ENCODE data around the gene MYO9B. TPM values are rescaled to one million over a fixed set of nuclear protein-coding genes. Genes with fewer than 3 reads are reported as not detected.

MYO9B gene
- polyA plus RNA-seq, 1 donor (not counting 4 experiments of a cell fraction or from before 2014, with no cell fraction given), result 14.3 TPM

GRCh38 chr19:17145546-17146497 is 70.2 kb downstream of the MYO9B start:
- Histone ChIP-seq H3K9me1 (ENCODE audit: control insufficient read depth, extremely low read depth, insufficient read depth, low read length) (no peaks in the 10 kb centered on the region), H3K9ac (ENCODE audit: control insufficient read depth, extremely low read depth, insufficient read depth, low read length) (no peak overlapping the region), H3K9me3 (ENCODE audit: control insufficient read depth, low read depth, low read length) (no peaks in the 10 kb centered on the region), H2AFZ (ENCODE audit: control insufficient read depth, low read length) (no peak overlapping the region), H4K20me1 (ENCODE audit: control insufficient read depth, extremely low read depth, insufficient read depth, low read length) (no peaks in the 10 kb centered on the region), H3K36me3 (ENCODE audit: control insufficient read depth in 2 of 2, extremely low read depth in 1 of 2, insufficient read depth in 2 of 2, low read length in 2 of 2) (peaks cover 6 to 10% of the 10 kb centered on the region in 2 experiments), H3K4me1 (ENCODE audit: control insufficient read depth, extremely low read depth, insufficient read depth, low read length) (peaks cover 3% of the 10 kb centered on the region), H3K27me3 (ENCODE audit: control insufficient read depth, extremely low read depth, insufficient read depth, low read length) (no peaks in the 10 kb centered on the region), H3K27ac (ENCODE audit: control insufficient read depth, insufficient read depth, low read length) (no peak overlapping the region), H3K79me2 (ENCODE audit: control insufficient read depth, insufficient read depth, low read length) (no peaks in the 10 kb centered on the region), H3K4me3 (ENCODE audit: control insufficient read depth in 2 of 3, extremely low read depth in 1 of 3, insufficient read depth in 2 of 3, low read depth in 1 of 3, low read length in 3 of 3) (no peak overlapping the region), H3K4me2 (ENCODE audit: control insufficient read depth, extremely low read depth, insufficient read depth, low read depth, low read length) (no peak overlapping the region)
- no peak for FAIRE-seq
- dilution Hi-C loops (cut with MboI; ENCODE audit: extremely low pct_ligation_motif_present, low sequenced_read_pairs), result no loop called here
- TF ChIP-seq EZH2 (IDR thresholded peaks at IDR 0.05; ENCODE audit: low read length) (no peak), CTCF (optimal IDR thresholded peaks at IDR 0.05 in 1 of 3, IDR thresholded peaks at IDR 0.05 in 1 of 3, conservative IDR thresholded peaks at IDR 0.05 in 1 of 3; ENCODE audit: extremely low read depth in 1 of 3, insufficient read depth in 2 of 3, low read length in 3 of 3) (no peak)
- no peak for DNase-seq (ENCODE audit: low read depth, low spot score)

GRCh38 chr19:17148130-17148529 is 72.6 kb downstream of the MYO9B start:
- dilution Hi-C loops (cut with MboI; ENCODE audit: extremely low pct_ligation_motif_present, low sequenced_read_pairs), result no loop called here
- DNase-seq (ENCODE audit: low read depth, low spot score) (no peak), FAIRE-seq (no peak)
- TF ChIP-seq CTCF (optimal IDR thresholded peaks at IDR 0.05 in 1 of 3, IDR thresholded peaks at IDR 0.05 in 1 of 3, conservative IDR thresholded peaks at IDR 0.05 in 1 of 3; ENCODE audit: extremely low read depth in 1 of 3, insufficient read depth in 2 of 3, low read length in 3 of 3) (no peak), EZH2 (IDR thresholded peaks at IDR 0.05; ENCODE audit: low read length) (no peak)
- H3K36me3 ChIP-seq (ENCODE audit: control insufficient read depth in 2 of 2, extremely low read depth in 1 of 2, insufficient read depth in 2 of 2, low read length in 2 of 2), result peaks cover 5 to 17% of the 10 kb centered on the region in 2 experiments
- H3K9ac ChIP-seq (ENCODE audit: control insufficient read depth, extremely low read depth, insufficient read depth, low read length), result no peak overlapping the region
- no peak overlapping the region for H3K4me3 ChIP-seq (ENCODE audit: control insufficient read depth in 2 of 3, extremely low read depth in 1 of 3, insufficient read depth in 2 of 3, low read depth in 1 of 3, low read length in 3 of 3)
- H3K9me3 ChIP-seq (ENCODE audit: control insufficient read depth, low read depth, low read length), result no peaks in the 10 kb centered on the region
- no peaks in the 10 kb centered on the region for H3K27me3 ChIP-seq (ENCODE audit: control insufficient read depth, extremely low read depth, insufficient read depth, low read length)
- H3K79me2 ChIP-seq (ENCODE audit: control insufficient read depth, insufficient read depth, low read length), result no peaks in the 10 kb centered on the region
- H3K4me2 ChIP-seq (ENCODE audit: control insufficient read depth, extremely low read depth, insufficient read depth, low read depth, low read length), result no peak overlapping the region
- no peaks in the 10 kb centered on the region for H3K9me1 ChIP-seq (ENCODE audit: control insufficient read depth, extremely low read depth, insufficient read depth, low read length)
- H3K27ac ChIP-seq (ENCODE audit: control insufficient read depth, insufficient read depth, low read length), result no peak overlapping the region
- peaks cover 3% of the 10 kb centered on the region for H3K4me1 ChIP-seq (ENCODE audit: control insufficient read depth, extremely low read depth, insufficient read depth, low read length)
- no peak overlapping the region for H2AFZ ChIP-seq (ENCODE audit: control insufficient read depth, low read length)
- H4K20me1 ChIP-seq (ENCODE audit: control insufficient read depth, extremely low read depth, insufficient read depth, low read length), result no peaks in the 10 kb centered on the region
